NCI-H1048 (cell line): ENCODE measurements around the gene ITPRIPL2.

Experiments used
- DNase-seq: peaks from one replicate; lab custom pipeline; 2025; lab: John Stamatoyannopoulos, UW

The ITPRIPL2 gene

DNA sequence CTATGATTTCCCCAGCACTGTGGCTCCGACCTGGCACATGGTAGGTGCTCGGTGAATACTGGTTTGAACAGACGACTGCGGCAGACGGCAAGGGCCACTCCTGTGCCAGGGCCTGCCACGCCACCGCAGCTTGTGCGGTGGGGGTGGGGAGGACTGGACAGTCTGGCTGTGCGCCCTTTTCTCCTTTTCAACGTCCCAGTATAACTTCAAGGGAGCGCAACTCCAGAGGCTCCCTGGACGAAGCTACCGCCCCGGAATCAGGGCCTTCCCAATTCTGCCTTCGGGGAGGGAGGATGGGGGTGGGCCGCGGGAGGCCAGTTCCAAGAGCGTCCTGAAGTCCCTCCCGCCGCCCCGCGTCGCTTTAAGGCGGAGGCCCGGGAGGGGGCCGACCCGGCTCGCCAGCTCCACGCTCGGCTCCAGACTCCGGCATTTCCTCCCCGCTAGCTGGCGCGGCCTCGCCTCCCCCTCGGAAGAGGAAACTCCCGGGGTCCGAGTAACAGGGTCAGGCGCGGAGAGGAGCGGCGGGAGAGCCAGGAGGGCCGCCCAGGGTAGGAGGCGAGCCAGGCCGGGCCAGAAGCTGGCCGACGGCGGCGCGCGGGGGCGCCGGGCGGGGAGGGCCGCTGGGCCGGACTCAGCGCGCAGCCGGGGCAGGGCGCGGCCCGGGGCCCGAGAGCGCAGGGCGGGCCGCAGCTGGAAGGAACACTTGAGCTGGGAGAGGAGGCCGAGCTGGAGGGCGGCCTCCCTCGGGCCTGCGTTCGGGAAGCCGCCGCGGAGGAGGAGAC, at the start of gene ITPRIPL2:
ITPRIPL2 (plus strand) TSS at position 388 of the 782 bp plus-strand sequence. CDS start 498 bp downstream, outside the sequence.
- DNase-seq = no peak

DNA sequence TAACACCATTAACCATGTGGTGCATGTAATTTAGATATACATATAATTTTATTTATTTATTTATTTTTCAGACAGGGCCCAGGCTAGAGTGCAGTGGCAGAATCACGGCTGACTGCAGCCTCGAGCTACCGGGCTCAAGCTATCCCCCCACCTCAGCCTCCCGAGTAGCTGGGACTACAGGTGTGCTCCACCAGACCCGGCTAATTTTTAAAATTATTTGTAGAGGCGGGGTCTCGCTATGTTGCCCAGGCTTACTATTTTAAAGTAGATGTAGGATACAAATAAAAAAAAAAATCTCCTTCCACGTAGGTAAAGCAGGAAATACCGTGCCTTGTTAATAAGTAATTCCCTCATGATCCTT, 46.8 kb upstream of the ITPRIPL2 start:
- no peak for DNase-seq

DNA sequence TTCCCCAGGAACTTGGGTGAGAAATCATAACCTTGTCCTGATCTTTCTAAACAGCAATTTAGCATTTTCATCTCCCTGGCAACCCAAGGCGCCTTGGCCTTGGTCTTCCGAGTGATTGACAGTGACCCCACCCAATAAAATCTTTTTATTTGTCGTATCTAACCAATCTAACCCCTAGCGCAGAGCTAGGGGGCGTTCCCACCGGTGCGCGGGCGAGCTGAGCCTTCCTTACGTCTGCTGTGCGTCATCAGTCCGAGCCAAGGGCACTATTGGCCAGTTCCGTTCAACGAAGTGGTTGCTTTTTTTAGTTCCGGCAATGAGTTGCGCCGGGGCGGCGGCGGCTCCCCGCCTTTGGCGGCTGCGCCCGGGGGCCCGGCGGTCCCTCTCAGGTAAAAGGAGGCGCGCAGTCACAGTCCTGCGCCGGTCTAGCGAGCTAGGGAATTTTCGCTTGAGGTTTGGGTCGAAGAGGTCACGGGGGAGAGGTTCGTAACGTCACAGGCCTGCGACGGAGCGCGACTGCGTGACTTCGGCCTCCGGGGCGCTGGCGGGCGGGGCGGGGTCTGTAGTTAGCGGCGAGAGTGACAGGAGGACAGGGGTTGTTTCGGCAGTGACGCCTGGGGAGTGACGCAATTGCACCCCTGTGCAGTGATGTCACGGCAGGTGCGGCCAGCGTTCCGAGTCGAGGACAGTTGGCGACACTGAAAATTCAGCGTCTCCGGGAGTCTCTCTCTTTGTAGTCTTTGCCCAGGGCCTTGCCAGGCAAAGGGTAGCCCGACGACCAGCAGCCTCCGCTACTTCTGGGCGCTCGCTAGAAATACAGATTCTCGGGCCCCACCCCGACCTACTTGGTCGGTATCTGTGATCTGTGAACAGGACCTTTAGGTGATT, 46.2 kb upstream of the ITPRIPL2 start, which contains the start of gene COQ7:
COQ7 (plus strand) TSS at position 266 of the 888 bp plus-strand sequence; CDS start at position 317, 51 bp downstream.
- DNase-seq = peak; percentile 82

DNA sequence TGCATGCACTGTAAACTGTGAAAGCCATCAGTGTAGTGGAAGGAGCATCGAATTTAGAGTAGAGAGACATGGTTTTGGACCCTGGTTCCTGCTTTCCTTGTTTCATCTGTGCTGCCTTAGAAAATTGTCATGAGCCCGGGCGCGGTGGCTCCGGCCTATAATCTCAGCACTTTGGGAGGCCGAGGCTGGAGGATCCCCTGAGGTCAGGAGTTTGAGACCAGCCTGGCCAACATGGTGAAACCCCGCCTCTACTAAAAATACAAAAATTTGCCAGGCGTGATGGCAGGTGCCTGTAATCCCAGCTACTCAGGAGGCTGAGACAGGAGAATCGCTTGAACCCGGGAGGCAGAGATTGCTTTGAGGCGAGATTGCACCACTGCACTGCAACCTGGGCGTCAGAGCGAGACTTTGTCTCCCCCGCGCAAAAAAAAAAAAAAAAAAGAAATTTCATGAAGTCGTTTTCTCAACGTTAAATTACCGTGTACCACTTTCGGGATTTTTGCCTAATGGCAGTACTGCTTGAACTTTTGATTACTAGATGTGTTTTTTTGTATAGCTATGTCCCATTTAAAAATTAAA, 45.4 kb upstream of the ITPRIPL2 start:
- DNase-seq = no peak

DNA sequence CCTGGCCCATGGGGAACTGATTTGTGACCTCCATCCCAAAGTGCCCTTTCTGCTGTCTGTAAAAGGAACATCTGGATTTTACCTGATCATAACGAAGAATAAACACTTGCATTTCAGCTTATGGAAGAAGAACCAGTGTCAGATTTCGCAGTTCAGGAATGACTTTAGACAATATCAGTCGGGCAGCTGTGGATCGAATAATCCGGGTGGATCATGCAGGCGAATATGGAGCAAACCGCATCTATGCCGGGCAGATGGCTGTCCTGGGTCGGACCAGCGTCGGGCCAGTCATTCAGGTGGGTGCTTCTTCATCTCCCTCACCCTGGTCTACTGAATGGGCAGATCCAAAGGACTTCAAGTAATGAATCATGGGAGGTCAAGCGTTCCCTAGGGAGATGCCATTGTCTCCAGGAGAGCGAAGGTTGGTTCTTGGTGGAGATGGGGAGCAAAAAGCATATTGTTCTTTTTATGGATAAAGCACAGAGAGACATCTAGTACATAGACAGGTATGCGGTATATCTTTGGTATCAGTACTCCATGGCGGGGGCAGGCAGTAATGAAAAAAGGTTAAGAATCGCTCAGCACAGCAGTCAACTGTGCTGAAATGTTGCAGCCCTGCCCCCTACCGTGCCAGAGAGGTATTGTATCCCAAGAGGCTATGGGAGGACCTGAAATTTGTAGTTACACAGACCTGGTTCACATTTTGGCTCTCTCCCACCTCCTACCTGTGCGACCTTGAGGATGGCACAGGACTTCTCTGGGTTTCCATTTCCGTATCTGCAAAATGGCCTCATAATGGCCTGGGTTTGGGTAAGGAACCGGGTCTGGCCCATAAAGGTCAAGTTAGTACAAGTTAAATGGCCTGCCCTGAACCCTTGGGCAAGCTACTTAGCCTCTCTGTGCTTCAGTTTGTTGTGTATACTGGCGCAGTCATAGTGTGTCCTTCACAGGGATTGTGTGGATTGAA, 41.7 kb upstream of the ITPRIPL2 start:
- DNase-seq = no peak

DNA sequence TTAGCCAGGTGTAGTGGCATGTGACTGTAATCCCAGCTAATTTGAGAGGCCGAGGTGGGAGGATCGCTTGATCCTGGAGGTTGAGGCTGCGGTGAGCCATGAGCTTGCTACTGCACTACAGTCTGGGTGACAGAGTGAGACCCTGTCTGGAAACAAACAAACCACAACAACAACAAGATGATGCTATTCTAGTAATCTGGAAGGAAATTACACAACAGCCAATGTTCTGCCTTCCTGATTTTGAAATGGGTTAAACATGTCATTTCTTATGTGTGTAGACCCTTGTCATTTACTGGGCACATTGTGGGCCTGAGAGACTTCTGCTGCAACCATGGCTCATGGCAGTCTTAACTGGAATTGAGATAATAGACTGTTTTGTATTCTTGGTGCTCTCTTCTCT, 40.4 kb upstream of the ITPRIPL2 start:
- no peak for DNase-seq

DNA sequence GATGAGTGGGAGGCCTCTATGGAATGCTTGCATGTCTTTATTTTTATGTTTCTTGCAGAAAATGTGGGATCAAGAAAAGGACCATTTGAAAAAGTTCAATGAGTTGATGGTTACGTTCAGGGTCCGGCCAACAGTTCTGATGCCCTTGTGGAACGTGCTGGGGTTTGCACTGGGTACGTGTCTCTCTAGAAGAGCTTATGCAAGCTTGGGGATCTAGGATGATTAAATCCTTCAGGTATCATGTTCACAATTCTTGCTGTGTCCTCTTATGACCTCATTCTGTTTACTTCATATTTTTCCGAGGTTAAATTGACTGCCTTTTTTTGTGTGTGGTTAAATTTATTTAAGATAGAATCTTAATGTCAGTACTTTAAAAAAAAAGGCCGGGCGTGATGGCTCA, 39.9 kb upstream of the ITPRIPL2 start:
- no peak for DNase-seq

DNA sequence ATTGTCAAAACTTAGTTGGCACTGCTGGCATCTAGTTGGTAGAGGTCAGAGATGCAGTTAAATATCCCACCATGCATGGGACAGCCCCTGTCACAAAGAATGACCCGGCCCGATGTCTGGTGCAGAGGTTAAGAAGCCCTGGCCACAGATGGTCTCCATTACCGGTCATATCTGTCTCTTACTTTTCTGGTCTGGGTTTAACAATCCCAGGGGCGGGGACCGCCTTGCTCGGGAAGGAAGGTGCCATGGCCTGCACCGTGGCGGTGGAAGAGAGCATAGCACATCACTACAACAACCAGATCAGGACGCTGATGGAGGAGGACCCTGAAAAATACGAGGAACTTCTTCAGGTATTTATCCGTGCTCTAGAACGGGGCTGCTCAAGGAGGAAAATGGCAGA, 38.3 kb upstream of the ITPRIPL2 start:
- DNase-seq = no peak

DNA sequence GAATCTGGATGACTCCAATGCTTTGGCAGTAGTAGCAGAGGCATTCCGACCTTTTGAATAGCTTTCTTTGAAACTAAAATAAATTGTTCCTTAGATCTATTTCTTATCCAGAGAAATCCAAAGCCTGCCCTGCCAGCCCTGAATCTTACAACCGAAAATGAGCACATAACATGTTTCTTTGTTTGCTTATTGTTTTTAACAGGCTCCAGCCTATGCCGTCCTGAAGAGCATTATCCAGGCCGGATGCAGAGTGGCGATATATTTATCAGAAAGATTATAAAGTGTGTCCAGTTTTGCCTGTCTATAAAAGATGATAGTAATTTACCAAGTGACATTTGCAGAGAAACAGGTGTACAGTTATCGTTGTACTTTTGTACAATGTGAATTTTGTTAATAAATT, 35.9 kb upstream of the ITPRIPL2 start:
- no peak for DNase-seq

DNA sequence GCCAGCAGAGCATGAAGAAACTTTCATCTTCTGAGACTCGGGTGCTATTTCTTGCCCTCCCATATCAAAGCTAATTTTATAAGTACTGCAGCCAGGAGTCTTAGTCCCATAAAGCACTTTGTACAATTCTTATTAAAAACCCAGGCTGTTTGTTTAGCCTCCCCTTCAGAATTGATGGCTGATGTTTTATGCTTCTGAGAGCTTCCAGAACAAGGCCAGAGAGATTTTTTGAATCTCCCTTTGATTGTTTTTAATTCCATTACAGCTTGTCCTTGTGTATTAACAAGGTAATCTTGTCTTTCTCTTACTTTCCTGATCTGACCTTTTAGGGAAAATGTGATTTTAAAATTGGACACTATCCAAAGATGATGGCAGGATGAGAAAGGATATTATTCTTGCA, 30.1 kb upstream of the ITPRIPL2 start:
- DNase-seq = no peak

DNA sequence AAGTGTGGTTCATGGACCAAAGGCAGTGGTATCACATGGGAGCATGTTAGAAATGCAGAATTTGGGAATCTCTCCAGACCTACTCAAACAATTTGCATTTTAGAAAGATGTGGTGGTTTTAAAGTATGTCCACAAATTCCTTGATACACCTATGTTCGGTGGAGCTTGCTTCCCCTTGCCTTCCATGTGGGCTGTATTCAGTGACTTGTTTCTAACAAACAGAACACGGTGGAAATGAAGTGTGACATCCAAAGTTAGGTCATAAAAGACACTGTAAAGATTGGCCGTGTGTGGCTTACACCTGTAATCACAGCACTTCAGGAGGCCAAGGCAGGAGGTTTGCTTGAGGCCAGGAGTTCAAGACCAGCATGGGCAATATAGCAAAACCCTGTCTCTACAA, 29.6 kb upstream of the ITPRIPL2 start:
- DNase-seq = no peak

DNA sequence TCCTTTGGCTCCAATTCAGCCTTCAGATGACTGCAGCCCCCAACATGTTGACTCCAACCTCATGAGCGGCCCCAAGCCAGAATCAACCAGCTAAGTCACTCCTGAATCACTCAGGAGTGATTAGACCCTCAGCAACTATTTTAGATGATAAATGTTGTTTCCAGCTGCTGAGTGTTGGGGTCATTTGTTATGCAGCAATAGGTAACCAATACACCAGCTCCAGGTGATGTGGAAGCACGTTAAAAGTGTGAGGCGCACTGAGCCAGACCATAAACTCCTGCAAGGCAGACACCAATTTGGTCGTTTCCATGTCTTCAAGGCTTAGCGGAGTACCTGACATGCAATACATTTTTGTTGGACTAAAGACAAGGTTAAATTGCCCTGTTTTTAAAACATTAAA, 28.9 kb upstream of the ITPRIPL2 start:
- DNase-seq = no peak

DNA sequence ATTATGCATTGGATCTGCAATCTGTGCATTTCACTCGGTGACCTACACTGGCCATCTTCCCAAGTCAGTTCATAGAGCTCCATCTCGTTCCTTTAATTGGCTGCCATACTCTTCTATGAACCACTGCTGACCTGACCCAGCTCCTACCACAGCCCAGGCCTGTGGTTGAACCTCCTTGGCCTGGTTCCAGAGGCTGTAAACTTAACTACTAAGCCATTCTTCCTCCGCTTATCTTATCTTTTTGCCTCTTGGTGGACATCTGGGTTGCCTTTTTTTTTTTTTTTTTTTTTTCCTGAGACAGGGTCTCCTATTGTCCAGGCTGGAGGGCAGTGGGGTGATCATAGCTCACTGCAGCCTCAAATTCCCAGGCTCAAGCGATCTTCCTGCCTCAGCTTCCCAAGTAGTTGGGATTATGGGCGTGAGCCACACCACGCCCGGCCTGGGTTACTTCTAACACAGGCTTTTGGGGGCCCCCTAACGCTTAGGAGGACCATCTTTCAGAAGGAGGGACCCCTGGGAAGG, 28.0 kb upstream of the ITPRIPL2 start:
- DNase-seq = no peak

DNA sequence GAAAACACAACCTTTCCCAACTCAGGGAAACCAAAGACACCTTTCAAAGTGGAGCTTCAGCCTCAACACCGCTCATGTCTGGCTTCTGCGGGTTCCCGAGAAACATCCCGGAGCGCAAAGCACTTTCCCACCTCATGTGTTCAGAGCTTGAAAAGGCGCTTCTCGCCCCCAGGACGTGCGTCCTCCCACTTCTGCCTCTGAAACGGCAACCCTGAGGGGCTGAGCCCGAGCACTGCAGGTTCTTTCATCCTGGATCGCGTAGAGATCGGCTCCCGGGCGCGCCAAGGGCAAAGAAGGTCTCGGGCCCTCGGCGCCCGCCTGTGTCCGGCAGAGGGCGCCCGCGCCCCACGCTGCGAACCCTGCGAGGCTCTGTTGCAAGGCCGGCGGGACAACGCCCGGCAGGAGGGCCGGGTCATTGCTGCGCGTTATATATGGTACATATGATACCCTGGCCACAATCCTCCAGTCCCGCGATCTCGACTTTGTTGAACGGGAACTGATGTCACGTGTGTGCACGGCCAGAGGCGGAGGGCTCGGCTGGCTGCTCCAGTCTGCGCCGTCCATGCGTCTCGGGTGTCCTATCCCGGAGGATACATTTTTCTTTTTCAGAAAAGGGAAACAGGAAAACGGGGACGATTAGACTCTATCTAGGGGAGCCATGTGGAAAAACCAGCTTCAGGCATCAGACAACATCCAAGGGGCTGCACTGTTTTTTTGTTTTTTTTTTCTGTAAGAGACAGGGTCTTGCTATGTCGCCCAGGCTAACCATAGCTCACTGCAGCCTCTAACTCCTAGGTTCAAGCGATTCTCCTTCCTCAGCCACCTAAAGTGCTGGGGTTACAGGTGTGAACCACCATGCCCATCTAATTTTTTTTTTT, 27.2 kb upstream of the ITPRIPL2 start:
- DNase-seq = no peak

DNA sequence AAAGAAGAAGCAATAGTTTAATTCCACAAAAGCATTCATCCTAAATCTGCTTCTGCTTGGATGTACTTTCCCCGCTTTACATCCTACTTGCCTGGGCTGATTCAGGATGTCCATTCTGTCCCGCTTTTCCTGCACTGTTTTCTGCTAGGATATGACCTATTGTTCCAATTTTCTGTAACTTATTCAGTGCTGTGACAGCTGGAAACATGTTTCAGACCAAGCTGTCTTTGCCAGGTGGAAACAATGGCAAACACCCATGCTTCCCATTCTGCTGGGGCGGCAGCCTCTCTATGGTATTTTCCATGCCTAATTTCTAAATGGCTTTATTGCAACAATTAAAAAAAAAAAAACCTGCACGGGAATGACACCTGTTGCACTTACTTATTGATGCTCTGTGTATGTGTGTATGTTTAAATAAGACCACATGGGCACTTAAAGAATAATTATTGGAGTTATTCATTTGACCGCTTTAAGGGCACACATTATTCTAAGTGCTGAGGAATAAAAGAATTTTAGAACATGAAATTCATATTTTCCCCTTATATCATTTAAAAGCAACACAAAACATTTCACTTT, 25.3 kb upstream of the ITPRIPL2 start:
- DNase-seq = no peak

DNA sequence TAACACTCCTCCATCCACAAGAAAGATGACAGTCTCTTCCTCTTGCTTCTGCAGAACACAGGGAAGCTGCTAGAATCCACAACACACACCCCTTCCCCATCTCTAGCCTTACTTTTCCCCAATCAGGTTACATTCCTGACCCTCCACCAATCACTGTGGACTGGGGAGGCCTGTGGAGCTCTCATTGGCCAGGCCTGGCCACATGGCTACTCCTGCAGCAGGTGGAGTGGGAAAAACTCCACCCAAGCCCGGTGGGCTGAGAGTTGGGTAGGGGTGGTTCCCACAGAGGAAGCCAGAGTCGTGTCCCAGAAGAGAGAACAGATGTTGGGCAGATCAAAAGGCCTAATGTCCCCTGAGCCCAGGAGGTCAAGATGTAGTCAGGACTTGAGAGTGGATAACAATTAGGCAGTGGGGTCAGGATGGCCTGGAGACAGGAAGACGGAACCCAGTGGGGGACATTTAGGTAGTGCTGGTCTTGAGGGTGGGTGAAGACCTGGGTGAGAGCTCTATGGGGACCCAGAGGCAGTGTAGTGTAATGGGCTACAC, 24.3 kb upstream of the ITPRIPL2 start:
- no peak for DNase-seq

DNA sequence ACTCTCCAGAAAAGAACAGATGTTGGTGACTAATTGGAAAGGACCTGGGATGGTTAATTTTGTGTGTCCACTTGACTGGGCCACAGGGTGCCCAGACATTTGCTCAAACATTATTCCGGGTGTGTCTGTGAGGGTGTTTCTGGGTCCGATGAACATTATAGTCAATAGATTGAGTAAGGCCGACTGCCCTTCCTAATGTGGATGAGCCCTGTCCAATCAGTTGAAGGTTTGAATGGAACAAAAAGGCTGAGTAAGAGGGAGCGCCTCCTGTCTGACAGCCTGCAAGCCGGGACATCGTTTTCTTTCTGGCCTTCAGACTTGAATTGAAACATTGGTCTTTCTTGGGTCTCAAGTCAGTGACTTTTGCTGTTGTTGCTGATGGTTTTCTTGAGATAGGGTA, 22.8 kb upstream of the ITPRIPL2 start:
- DNase-seq = no peak

DNA sequence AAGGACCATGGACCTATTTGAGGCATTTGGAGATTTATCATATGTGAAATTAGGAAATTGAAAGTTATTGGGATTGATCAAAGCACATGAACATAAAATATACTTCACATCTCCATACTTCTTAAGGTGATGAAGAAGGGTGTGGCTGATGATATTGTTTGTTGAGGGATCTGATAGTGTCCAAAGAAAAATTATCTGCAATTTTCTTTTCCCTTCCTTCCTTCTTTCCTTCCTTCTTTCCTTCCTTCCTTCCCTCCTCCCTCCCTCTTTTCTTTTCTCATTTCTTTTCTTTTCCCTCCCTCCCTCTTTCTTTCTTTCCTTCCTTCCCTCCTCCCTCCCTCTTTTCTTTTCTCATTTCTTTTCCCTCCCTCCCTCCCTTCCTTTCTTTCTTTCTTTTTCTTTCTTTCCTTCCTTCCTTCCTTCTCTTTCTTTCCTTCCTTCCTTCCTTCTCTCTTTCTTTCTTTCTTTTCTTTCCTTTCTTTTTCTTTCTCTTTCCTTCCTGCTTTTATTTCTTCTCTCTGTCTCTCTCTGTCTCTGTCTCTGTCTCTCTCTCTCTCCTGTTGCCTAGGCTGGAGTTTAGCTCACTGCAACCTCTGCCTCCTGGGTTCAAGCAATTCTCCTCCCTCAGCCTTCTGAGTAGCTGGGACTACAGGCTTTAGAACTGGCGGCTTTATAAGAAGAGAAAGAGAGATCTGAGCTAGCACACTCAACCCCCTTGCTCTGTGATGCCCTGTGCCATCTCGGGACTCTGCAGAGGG, 20.9 kb upstream of the ITPRIPL2 start:
- DNase-seq = no peak
